Measurements from ENCODE around the gene KIFAP3.
"Not testable (repeated sequence)": the region's sequence is repeated elsewhere in the genome, so short reads cannot be mapped to it uniquely, and the experiment has no call there.

The KIFAP3 gene

GRCh38 chr1:169918927-169919326, 155.6 kb downstream of the KIFAP3 start:
- DNase-seq = no peak

- not testable (repeated sequence) for DNase-seq
Measured at GRCh38 chr1:169918220-169918619, 156.3 kb downstream of the KIFAP3 start.

- no peak for DNase-seq
Measured at GRCh38 chr1:169915150-169915549, 159.3 kb downstream of the KIFAP3 start.

GRCh38 chr1:169914531-169914930, 160.0 kb downstream of the KIFAP3 start:
- peak; percentile 61 for DNase-seq

GRCh38 chr1:169909499-169909898, 165.0 kb downstream of the KIFAP3 start:
- no peak for DNase-seq

GRCh38 chr1:169906938-169907337, 167.6 kb downstream of the KIFAP3 start:
- DNase-seq = peak; percentile 19

GRCh38 chr1:169904834-169905233, 169.7 kb downstream of the KIFAP3 start:
- DNase-seq = no peak

- DNase-seq = no peak
Measured at GRCh38 chr1:169902751-169903150, 171.7 kb downstream of the KIFAP3 start.

GRCh38 chr1:169901115-169901514, 173.4 kb downstream of the KIFAP3 start:
- no peak for DNase-seq

- DNase-seq = no peak
Measured at GRCh38 chr1:169900571-169900970, 173.9 kb downstream of the KIFAP3 start.

GRCh38 chr1:169899519-169900217, 174.8 kb downstream of the KIFAP3 start:
- DNase-seq = no peak

GRCh38 chr1:169896013-169896412, 178.5 kb downstream of the KIFAP3 start:
- no peak for DNase-seq

- DNase-seq = no peak
Measured at GRCh38 chr1:169894424-169895145, 179.9 kb downstream of the KIFAP3 start.

GRCh38 chr1:169893645-169894423, 180.7 kb downstream of the KIFAP3 start, which contains the start of gene SCYL3:
TSS of gene SCYL3 (minus strand) at chr1:169893896. CDS start at chr1:169888840, 5,056 bp downstream.
- peak; percentile 99 for DNase-seq

GRCh38 chr1:169892927-169893644, 181.4 kb downstream of the KIFAP3 start:
- DNase-seq = peak; percentile 26

- no peak for DNase-seq
Measured at GRCh38 chr1:169892176-169892926, 182.1 kb downstream of the KIFAP3 start.

- no peak for DNase-seq
Measured at GRCh38 chr1:169891539-169891885, 183.0 kb downstream of the KIFAP3 start.

- no peak for DNase-seq
Measured at GRCh38 chr1:169890761-169891538, 183.5 kb downstream of the KIFAP3 start.

- DNase-seq = no peak
Measured at GRCh38 chr1:169889871-169890270, 184.6 kb downstream of the KIFAP3 start.

- DNase-seq = peak; percentile 43
Measured at GRCh38 chr1:169886931-169887330, 187.6 kb downstream of the KIFAP3 start.

- DNase-seq = no peak
Measured at GRCh38 chr1:169886422-169886821, 188.1 kb downstream of the KIFAP3 start.
